Kidney (tissue), 14 donors: Measurements from ENCODE around the gene PRELP. TPM values are rescaled to one million over a fixed set of nuclear protein-coding genes. Genes with fewer than 3 reads are reported as not detected.
A peak's percentile ranks its signal among the peaks of the same experiment; 100 is the strongest.

ENCODE experiments used
- DNase-seq, 5 donors: peaks; one replicate each; pipeline ENCODE4 v3.0.0-alpha.2; 2013 to 2020
- FAIRE-seq: peaks from 2 replicates; lab custom pipeline; 2012; peaks lifted over from hg19 to GRCh38; lab: Jason Lieb, UNC
- H3K27ac ChIP-seq, 2 donors: one replicate each; pipeline ENCODE4 v1.7.0; 2013; ENCODE audit warnings: low read depth in 2 of 2, low read length in 2 of 2, inconsistent platforms in 1 of 2
- H3K27me3 ChIP-seq: one replicate; pipeline ENCODE4 v1.7.1; 2013; ENCODE audit warnings: low read length, inconsistent platforms; ENCODE audit not compliant: control insufficient read depth, insufficient read depth
- H3K36me3 ChIP-seq, 3 donors: one replicate each; pipeline versions ENCODE4 v1.7.0 to v1.7.1; 2013; ENCODE audit warnings: low read length in 3 of 3, control low read depth in 1 of 3, inconsistent platforms in 1 of 3; ENCODE audit not compliant: insufficient read depth in 3 of 3, control insufficient read depth in 2 of 3
- H3K4me1 ChIP-seq, 3 donors: one replicate each; pipeline versions ENCODE4 v1.7.0 to v1.7.1; 2013; ENCODE audit warnings: low read length in 3 of 3, inconsistent platforms in 1 of 3, low read depth in 1 of 3; ENCODE audit not compliant: control insufficient read depth in 2 of 3, insufficient read depth in 2 of 3
- H3K4me3 ChIP-seq, 3 donors: one replicate each; pipeline versions ENCODE4 v1.7.0 to v1.8.1; 2013; ENCODE audit warnings: low read length in 3 of 3, control low read depth in 1 of 3, inconsistent platforms in 1 of 3
- H3K9ac ChIP-seq, 3 donors: one replicate each; pipeline versions ENCODE4 v1.7.0 to v1.7.1; 2013; ENCODE audit warnings: low read length in 3 of 3, control low read depth in 1 of 3, inconsistent platforms in 1 of 3
- H3K9me3 ChIP-seq, 3 donors: one replicate each; pipeline versions ENCODE4 v1.7.0 to v1.7.1; 2013; ENCODE audit warnings: low read length in 3 of 3, control low read depth in 1 of 3, inconsistent platforms in 1 of 3; ENCODE audit not compliant: control insufficient read depth in 2 of 3, insufficient read depth in 1 of 3
- CTCF ChIP-seq: IDR thresholded peaks from 3 replicates; pipeline ENCODE4 v1.5.1; 2012; ENCODE audit warnings: mild to moderate bottlenecking, moderate library complexity, borderline replicate concordance; ENCODE audit not compliant: insufficient read depth; ENCODE audit errors: extremely low read depth
- intact Hi-C: fragments of 100-400 bp; cut with DNase I; formaldehyde crosslinking; loops from one replicate; pipeline ENCODE4 v1.11.1; 2022
- polyA plus RNA-seq: library from polyadenylated mRNA; stranded (reverse); fragments of 350-450 nt; fragmentation: Illumina TruSeq; extraction: RNeasy Lipid Tissue Mini Kit (QIAGEN cat#74804); gene quantifications from one replicate; pipeline ENCODE4 v1.2.3, GENCODE V29; 2014; ENCODE audit warnings: low read depth, low replicate concordance; ENCODE audit not compliant: insufficient read depth
- total RNA-seq: library from RNA; stranded (reverse); fragmentation: NEBNext Ultra II Directional; extraction: Animal tissue kit (Norgen Biotek cat#: 25700); gene quantifications from one replicate; pipeline ENCODE4 v1.2.1, GENCODE V29; 2021
- donor health status: control.
- donor health status: control.
- donor health status: control.
- donor health status: control.
- donor health status: control.
- donor health status: DM: yes; HTN: yes; CAD: no.
- donor health status: Normal renal cell carcinoma (clear cell type).

Gene PRELP
- total and polyA plus RNA-seq, 2 donors from 2014 or later, result 9.5 to 24.5 TPM

GRCh38 chr1:203450479-203451149 lies 25.0 kb upstream of the PRELP start:
- intact Hi-C loops, result no loop called here
- TF ChIP-seq CTCF, result no peak
- Histone ChIP-seq H3K4me1 (peaks cover 0 to 2% (median 0%) of the 10 kb centered on the region in 3 donors), H3K4me3 (no peak overlapping the region), H3K36me3 (no peaks in the 10 kb centered on the region), H3K9me3 (peaks cover 0 to 5% (median 0%) of the 10 kb centered on the region in 3 donors), H3K27ac (no peak overlapping the region), H3K9ac (no peak overlapping the region), H3K27me3 (no peaks in the 10 kb centered on the region)
- FAIRE-seq (no peak), DNase-seq (peak in 3 of 5 donors; percentile 41 to 61 (median 57))

GRCh38 chr1:203451836-203452784 lies 23.5 kb upstream of the PRELP start:
- intact Hi-C loops, result no loop called here
- H3K27ac ChIP-seq, result no peak overlapping the region
- FAIRE-seq, result no peak
- no peak overlapping the region for H3K9ac ChIP-seq
- no peaks in the 10 kb centered on the region for H3K9me3 ChIP-seq
- peaks cover 0 to 2% (median 0%) of the 10 kb centered on the region in 3 donors for H3K4me1 ChIP-seq
- no peaks in the 10 kb centered on the region for H3K27me3 ChIP-seq
- TF ChIP-seq CTCF, result no peak
- DNase-seq, result no peak
- H3K4me3 ChIP-seq, result no peak overlapping the region
- H3K36me3 ChIP-seq, result no peaks in the 10 kb centered on the region

GRCh38 chr1:203453016-203453415 lies 22.6 kb upstream of the PRELP start:
- no peak for DNase-seq

More at GRCh38 chr1:203453016-203453415, 22.6 kb upstream of the PRELP start:
- Histone ChIP-seq H3K27ac (no peak overlapping the region), H3K36me3 (no peaks in the 10 kb centered on the region), H3K4me3 (no peak overlapping the region), H3K4me1 (peaks cover 0 to 2% (median 0%) of the 10 kb centered on the region in 3 donors), H3K9ac (no peak overlapping the region), H3K27me3 (no peaks in the 10 kb centered on the region), H3K9me3 (no peaks in the 10 kb centered on the region)
- TF ChIP-seq CTCF, result no peak
- intact Hi-C loops, result no loop called here
- FAIRE-seq, result no peak
